Left renal cortex interstitium (tissue), 4 donors: ENCODE measurements around the gene DENND1A. TPM values are rescaled to one million over a fixed set of nuclear protein-coding genes. Genes with fewer than 3 reads are reported as not detected.

Source experiments
- DNase-seq, 4 donors: peaks; one replicate each; pipeline ENCODE4 v3.0.0-alpha.2; 2013; ENCODE audit warnings: low read depth in 4 of 4, low spot score in 2 of 4, missing footprints in 1 of 4
- polyA plus RNA-seq, 4 donors: library from polyadenylated mRNA; unstranded; fragments of 120-200 nt; gene quantifications; one replicate each; pipeline ENCODE4 v1.2.1, GENCODE V29; 2013; ENCODE audit not compliant: insufficient read length in 4 of 4

DENND1A gene
- polyA plus RNA-seq, 4 donors = 19.1 to 24.5 (median 22.8) TPM

- no peak for DNase-seq
Observed at GRCh38 chr9:123478967-123479602, 450.8 kb downstream of the DENND1A start.

- DNase-seq = no peak
Observed at GRCh38 chr9:123478160-123478559, 451.8 kb downstream of the DENND1A start.

GRCh38 chr9:123475407-123475806 is 454.5 kb downstream of the DENND1A start:
- no peak for DNase-seq

- no peak for DNase-seq
Observed at GRCh38 chr9:123472862-123473614, 456.9 kb downstream of the DENND1A start.

GRCh38 chr9:123471843-123472570 is 457.9 kb downstream of the DENND1A start:
- DNase-seq = no peak

- no peak for DNase-seq
Observed at GRCh38 chr9:123470991-123471770, 458.7 kb downstream of the DENND1A start.

GRCh38 chr9:123470121-123470782 is 459.7 kb downstream of the DENND1A start:
- DNase-seq = no peak

GRCh38 chr9:123469282-123469681 is 460.6 kb downstream of the DENND1A start:
- DNase-seq = no peak

GRCh38 chr9:123468541-123468940 is 461.4 kb downstream of the DENND1A start:
- DNase-seq = no peak

GRCh38 chr9:123465304-123465703 is 464.6 kb downstream of the DENND1A start:
- no peak for DNase-seq

- no peak for DNase-seq
Observed at GRCh38 chr9:123460091-123460490, 469.8 kb downstream of the DENND1A start.

GRCh38 chr9:123457583-123457982 is 472.3 kb downstream of the DENND1A start:
- DNase-seq = no peak

- DNase-seq = no peak
Observed at GRCh38 chr9:123456011-123456410, 473.9 kb downstream of the DENND1A start.

- no peak for DNase-seq
Observed at GRCh38 chr9:123455187-123455586, 474.7 kb downstream of the DENND1A start.

- DNase-seq = no peak
Observed at GRCh38 chr9:123454361-123454760, 475.6 kb downstream of the DENND1A start.

- DNase-seq = no peak
Observed at GRCh38 chr9:123453831-123454321, 476.1 kb downstream of the DENND1A start.

GRCh38 chr9:123453076-123453667 is 476.8 kb downstream of the DENND1A start:
- no peak for DNase-seq

- no peak for DNase-seq
Observed at GRCh38 chr9:123450996-123451395, 478.9 kb downstream of the DENND1A start.

- DNase-seq = no peak
Observed at GRCh38 chr9:123450098-123450770, 479.7 kb downstream of the DENND1A start.
